Activated T-helper 2 cell treated with anti-CD3 and anti-CD28 coated beads, Interferon-gamma antibody, Interleukin-2, Interleukin-4, amounts not matched to agents 10 μg/mL and 5 μg/mL and 100 μg/mL, durations not matched to agents 14 hours and 24 hours and 36 hours (primary cell): ENCODE data around the gene PRKCE. TPM values are rescaled to one million over a fixed set of nuclear protein-coding genes. Genes with fewer than 3 reads are reported as not detected.

Source experiments
- DNase-seq: peaks from one replicate; pipeline ENCODE4 v3.0.0; 2021; ENCODE audit warnings: low spot score
- H3K27ac Mint-ChIP-seq: one replicate; pipeline ENCODE4 v1.8.0; 2021; ENCODE audit warnings: mixed read lengths
- H3K27me3 Mint-ChIP-seq: one replicate; pipeline ENCODE4 v1.8.0; 2021; ENCODE audit warnings: low read depth, mixed read lengths
- H3K36me3 Mint-ChIP-seq: one replicate; pipeline ENCODE4 v1.8.0; 2021; ENCODE audit warnings: low read depth, mixed read lengths
- H3K4me1 Mint-ChIP-seq: one replicate; pipeline ENCODE4 v1.8.0; 2021; ENCODE audit warnings: low read depth, mixed read lengths
- H3K4me3 Mint-ChIP-seq: one replicate; pipeline ENCODE4 v1.8.0; 2021; ENCODE audit warnings: low read depth, mild to moderate bottlenecking, moderate library complexity, mixed read lengths
- H3K9me3 Mint-ChIP-seq: one replicate; pipeline ENCODE4 v1.8.0; 2021; ENCODE audit warnings: mixed read lengths
- intact Hi-C: fragments of 100-400 bp; cut with micrococcal nuclease; formaldehyde crosslinking; loops from one replicate; pipeline ENCODE4 v1.15.1; 2023
- total RNA-seq: library from RNA; stranded (reverse); gene quantifications from 2 replicates; pipeline ENCODE4 v1.2.3, GENCODE V29; 2022

PRKCE gene
- total RNA-seq, 1 donor from 2014 or later: 21.5 TPM

DNA sequence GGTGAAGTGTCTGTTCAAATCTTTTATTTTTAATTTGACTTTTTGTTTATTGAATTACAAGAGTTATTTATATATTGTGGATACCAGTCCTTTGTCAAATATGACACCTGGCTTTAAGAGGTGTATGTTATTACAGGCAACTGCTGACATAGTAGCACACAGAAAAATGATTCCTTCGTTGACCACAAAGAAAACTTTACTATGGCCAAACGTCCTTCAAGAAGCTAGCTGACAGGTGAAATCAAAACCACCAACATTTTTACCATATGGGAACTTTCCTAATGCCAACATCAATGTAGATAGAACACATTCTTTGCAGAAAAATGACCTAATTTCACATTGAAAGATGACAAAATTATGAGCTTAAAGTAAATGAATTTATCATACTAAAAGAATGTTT is 34.0 kb upstream of the PRKCE start:
- H3K27me3 Mint-ChIP-seq: peaks cover 5% of the 10 kb centered on the region

DNA sequence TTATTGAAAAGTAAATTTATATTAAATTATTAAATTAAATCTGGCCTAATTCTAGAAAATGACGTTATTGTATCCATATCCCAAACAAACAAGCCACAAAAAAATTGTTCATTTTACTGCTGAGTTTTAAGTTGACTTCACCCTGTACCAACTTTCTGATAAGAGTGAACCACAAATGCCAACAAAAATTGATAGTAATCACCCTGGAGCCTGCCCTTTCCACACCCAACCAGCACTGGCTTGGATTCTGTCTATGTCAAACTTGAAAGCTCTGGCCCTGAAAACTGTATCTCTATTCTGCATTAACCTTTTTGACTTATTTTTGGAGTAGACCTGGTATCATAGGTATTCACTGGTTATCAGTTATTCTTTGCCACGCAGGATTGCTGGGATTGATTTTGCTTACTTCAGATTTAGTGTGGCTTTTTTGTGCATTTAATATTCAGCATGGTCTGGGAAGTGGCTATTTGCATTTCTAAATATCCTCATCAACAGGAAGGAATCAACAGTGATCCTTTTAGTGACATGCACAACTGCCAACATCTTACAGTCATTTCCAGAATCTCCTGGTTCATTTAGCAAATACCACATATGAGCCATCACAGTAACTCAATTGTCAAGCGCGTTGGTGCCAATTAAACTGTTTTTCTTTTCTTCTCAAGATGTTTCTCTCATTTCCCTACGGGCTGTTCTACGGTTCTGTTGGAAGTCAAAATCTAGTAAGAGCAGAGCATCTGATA is 29.0 kb upstream of the PRKCE start:
- H3K27ac Mint-ChIP-seq: no peak overlapping the region
- H3K9me3 Mint-ChIP-seq: no peaks in the 10 kb centered on the region
- no peaks in the 10 kb centered on the region for H3K36me3 Mint-ChIP-seq
- intact Hi-C loops: no loop called here
- H3K4me3 Mint-ChIP-seq: no peak overlapping the region
- peaks cover 28% of the 10 kb centered on the region for H3K4me1 Mint-ChIP-seq
- peaks cover 11% of the 10 kb centered on the region for H3K27me3 Mint-ChIP-seq
- DNase-seq: no peak

More for the DNA sequence above, 34.0 kb upstream of the PRKCE start:
- H3K9me3 Mint-ChIP-seq: no peaks in the 10 kb centered on the region
- H3K4me3 Mint-ChIP-seq: no peak overlapping the region
- H3K27ac Mint-ChIP-seq: no peak overlapping the region
- intact Hi-C loops: no loop called here
- no peak for DNase-seq
- peaks cover 13% of the 10 kb centered on the region for H3K4me1 Mint-ChIP-seq
- no peaks in the 10 kb centered on the region for H3K36me3 Mint-ChIP-seq

DNA sequence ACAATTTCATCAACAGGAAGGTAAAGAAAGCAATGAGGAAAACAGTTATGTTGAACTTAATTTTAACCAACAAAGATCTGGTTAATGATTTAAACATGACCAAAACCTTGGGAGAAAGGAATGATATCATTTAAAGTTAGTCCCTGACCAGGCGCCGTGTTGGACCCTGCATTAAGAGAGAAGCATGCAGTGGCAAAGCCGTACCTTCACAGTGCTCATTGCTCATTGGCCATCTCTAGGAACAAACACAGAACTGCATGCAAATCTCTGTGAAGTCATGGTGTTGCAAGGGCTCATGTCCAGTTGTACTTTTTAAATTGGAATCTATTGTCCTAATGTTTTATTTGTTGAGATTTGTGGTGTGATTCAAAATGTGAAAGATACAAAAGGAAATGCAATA is 28.4 kb upstream of the PRKCE start:
- DNase-seq: no peak
- Mint-ChIP-seq H3K36me3 (no peaks in the 10 kb centered on the region), H3K4me3 (no peak overlapping the region), H3K27me3 (peaks cover 15% of the 10 kb centered on the region), H3K4me1 (peaks cover 28% of the 10 kb centered on the region), H3K9me3 (no peaks in the 10 kb centered on the region), H3K27ac (no peak overlapping the region)
- intact Hi-C loops: no loop called here

GRCh38 chr2:45625824-45626223 is 25.7 kb upstream of the PRKCE start:
- Mint-ChIP-seq H3K36me3 (no peaks in the 10 kb centered on the region), H3K4me1 (peaks cover 22% of the 10 kb centered on the region), H3K4me3 (no peak overlapping the region), H3K9me3 (no peaks in the 10 kb centered on the region), H3K27me3 (peaks cover 19% of the 10 kb centered on the region), H3K27ac (no peak overlapping the region)
- intact Hi-C loops: no loop called here
- no peak for DNase-seq

GRCh38 chr2:45626387-45627221 is 24.9 kb upstream of the PRKCE start:
- H3K27me3 Mint-ChIP-seq: peaks cover 27% of the 10 kb centered on the region
- H3K4me1 Mint-ChIP-seq: peaks cover 20% of the 10 kb centered on the region
- intact Hi-C loops: no loop called here

DNA sequence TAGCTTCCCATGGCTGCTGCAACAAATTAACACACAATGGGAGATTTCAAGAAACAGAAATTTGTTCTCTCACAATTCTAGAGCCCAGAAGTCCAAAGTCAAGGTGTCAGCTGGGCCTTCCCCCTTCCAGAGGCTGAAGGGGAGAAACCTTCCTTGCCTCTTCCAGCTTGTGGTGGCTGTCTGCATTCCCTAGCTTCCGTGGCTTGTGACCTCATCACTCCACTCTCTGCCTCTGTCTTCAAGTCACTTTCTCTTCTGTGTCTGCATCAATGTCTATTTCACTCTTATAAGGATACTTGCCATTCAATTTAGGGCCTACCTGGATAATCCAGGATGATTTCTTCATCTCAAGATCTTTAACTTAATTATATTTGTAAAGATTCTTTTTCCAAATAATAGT is 23.6 kb upstream of the PRKCE start:
- Mint-ChIP-seq H3K27me3 (peaks cover 39% of the 10 kb centered on the region), H3K4me1 (peaks cover 10% of the 10 kb centered on the region), H3K36me3 (no peaks in the 10 kb centered on the region), H3K27ac (no peak overlapping the region), H3K9me3 (no peaks in the 10 kb centered on the region), H3K4me3 (no peak overlapping the region)
- intact Hi-C loops: no loop called here
- DNase-seq: no peak

More at GRCh38 chr2:45626387-45627221, 24.9 kb upstream of the PRKCE start:
- Mint-ChIP-seq H3K9me3 (no peaks in the 10 kb centered on the region), H3K4me3 (no peak overlapping the region), H3K27ac (no peak overlapping the region), H3K36me3 (no peaks in the 10 kb centered on the region)
- DNase-seq: no peak

DNA sequence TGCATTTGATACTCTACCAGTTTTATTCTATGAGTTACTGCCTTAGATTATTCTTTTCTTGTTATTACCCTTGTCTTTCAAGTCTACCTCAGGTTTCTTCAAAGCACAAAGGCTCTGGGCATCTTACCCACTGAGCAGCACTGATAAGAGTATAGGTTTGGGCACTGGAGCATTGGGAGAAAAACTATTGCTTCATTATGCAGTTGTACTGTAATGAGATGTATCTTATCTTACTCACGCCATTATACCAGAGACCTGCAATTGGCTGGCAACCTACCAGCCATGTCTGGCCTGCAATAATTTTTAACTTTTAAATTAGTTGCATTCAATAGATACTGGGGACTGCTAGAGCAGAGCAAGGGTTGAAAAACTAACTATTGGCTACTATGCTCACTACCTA is 21.5 kb upstream of the PRKCE start:
- Mint-ChIP-seq H3K4me3 (no peak overlapping the region), H3K27ac (no peak overlapping the region), H3K27me3 (peaks cover 54% of the 10 kb centered on the region), H3K4me1 (peaks cover 6% of the 10 kb centered on the region), H3K36me3 (no peaks in the 10 kb centered on the region), H3K9me3 (no peaks in the 10 kb centered on the region)
- intact Hi-C loops: no loop called here
- DNase-seq: no peak

GRCh38 chr2:45631319-45631718 is 20.2 kb upstream of the PRKCE start:
- H3K4me3 Mint-ChIP-seq: no peak overlapping the region
- peaks cover under 1% of the 10 kb centered on the region for H3K4me1 Mint-ChIP-seq
- H3K27ac Mint-ChIP-seq: no peak overlapping the region
- H3K9me3 Mint-ChIP-seq: no peaks in the 10 kb centered on the region
- intact Hi-C loops: no loop called here
- no peaks in the 10 kb centered on the region for H3K36me3 Mint-ChIP-seq
- DNase-seq: no peak
- peaks cover 55% of the 10 kb centered on the region for H3K27me3 Mint-ChIP-seq

- no peak for DNase-seq
- Mint-ChIP-seq H3K36me3 (no peaks in the 10 kb centered on the region), H3K27ac (no peak overlapping the region), H3K27me3 (peaks cover 55% of the 10 kb centered on the region), H3K4me3 (no peak overlapping the region), H3K4me1 (no peaks in the 10 kb centered on the region), H3K9me3 (no peaks in the 10 kb centered on the region)
- intact Hi-C loops: no loop called here
Observed at GRCh38 chr2:45631955-45632354, 19.5 kb upstream of the PRKCE start.

DNA sequence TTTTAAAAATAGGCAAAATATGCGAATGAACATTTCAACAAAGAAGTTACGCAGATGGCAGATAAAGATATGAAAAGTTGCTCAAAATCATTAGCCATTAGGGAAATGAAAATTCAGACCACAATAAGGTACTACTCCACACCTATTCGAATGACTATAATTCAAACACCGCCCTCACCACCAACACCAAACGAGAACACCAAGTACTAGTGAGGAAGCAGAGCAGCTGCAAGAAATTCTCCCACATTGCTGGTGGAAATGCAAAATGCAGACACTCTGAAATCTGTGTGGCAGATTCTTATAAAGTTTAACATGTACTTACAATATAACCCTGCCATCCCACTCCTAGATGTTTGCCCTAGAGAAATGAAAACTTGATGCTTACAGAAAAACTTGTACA is 17.3 kb upstream of the PRKCE start:
- no peak overlapping the region for H3K4me3 Mint-ChIP-seq
- H3K27ac Mint-ChIP-seq: no peak overlapping the region
- no peaks in the 10 kb centered on the region for H3K36me3 Mint-ChIP-seq
- H3K27me3 Mint-ChIP-seq: peaks cover 51% of the 10 kb centered on the region
- H3K9me3 Mint-ChIP-seq: no peaks in the 10 kb centered on the region
- no peak for DNase-seq
- H3K4me1 Mint-ChIP-seq: peaks cover 4% of the 10 kb centered on the region
- intact Hi-C loops: no loop called here

DNA sequence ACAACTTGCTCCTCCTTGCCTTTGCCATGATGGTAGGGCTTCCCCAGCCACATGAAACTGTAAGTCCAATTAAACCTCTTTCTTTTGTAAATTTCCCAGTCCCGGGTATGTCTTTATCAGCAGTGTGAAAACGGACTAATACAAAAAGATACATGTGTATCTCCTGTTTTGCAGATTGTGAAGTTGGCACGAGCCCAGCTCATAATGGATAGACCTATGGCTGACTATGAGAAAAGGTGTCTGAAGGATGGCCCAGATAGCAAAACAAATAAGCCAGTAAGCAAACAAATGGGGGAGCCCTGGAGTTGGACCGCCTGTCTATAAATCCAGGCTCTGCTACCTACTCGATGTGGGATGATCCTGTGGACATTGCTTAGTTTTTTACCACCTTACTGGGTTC is 15.5 kb upstream of the PRKCE start:
- no peak overlapping the region for H3K4me3 Mint-ChIP-seq
- no peaks in the 10 kb centered on the region for H3K9me3 Mint-ChIP-seq
- no peaks in the 10 kb centered on the region for H3K36me3 Mint-ChIP-seq
- no peak overlapping the region for H3K27ac Mint-ChIP-seq
- no peak for DNase-seq
- intact Hi-C loops: no loop called here
- peaks cover 7% of the 10 kb centered on the region for H3K4me1 Mint-ChIP-seq
- peaks cover 50% of the 10 kb centered on the region for H3K27me3 Mint-ChIP-seq

DNA sequence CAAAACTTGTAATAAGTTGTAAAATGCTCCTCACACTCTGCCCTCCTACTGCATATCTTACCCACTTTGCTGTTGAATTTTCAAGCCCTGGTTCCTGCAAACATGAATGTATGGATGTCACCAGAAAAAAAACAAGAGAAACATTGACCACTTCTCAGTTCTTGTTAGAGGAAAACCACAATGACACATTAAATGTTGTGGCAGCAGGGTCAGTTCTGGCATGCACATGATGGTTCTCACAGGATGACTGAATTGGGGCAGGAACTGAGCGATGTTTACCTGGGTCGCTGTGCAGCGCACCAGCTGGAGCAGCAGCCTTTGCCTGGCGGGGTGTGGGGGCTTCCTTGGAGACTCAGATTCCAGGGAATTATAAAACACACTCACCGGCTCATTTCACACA is 14.0 kb upstream of the PRKCE start:
- Mint-ChIP-seq H3K27ac (no peak overlapping the region), H3K27me3 (peaks cover 47% of the 10 kb centered on the region), H3K4me3 (no peak overlapping the region), H3K4me1 (peaks cover 10% of the 10 kb centered on the region), H3K9me3 (no peaks in the 10 kb centered on the region), H3K36me3 (no peaks in the 10 kb centered on the region)
- intact Hi-C loops: no loop called here
- no peak for DNase-seq

- intact Hi-C loops: loop anchor here (10.0 kb wide), 1 partner anchor 204 kb away; no protein-coding TSS in a partner anchor
- Mint-ChIP-seq H3K27me3 (peaks cover 43% of the 10 kb centered on the region), H3K4me3 (no peak overlapping the region), H3K27ac (no peak overlapping the region), H3K36me3 (no peaks in the 10 kb centered on the region), H3K9me3 (no peaks in the 10 kb centered on the region), H3K4me1 (peaks cover 17% of the 10 kb centered on the region)
- DNase-seq: no peak
Observed at GRCh38 chr2:45640576-45640975, 10.9 kb upstream of the PRKCE start.
